Endothelial cell of umbilical vein (primary cell): Measurements from ENCODE around the gene NR2F6.

Experiments used
- EZH2 ChIP-seq: IDR thresholded peaks from 2 replicates; pipeline ENCODE4 v1.6.1; 2012; ENCODE audit warnings: borderline replicate concordance, low read depth, mild to moderate bottlenecking, moderate library complexity, low read length, inconsistent platforms; ENCODE audit not compliant: severe bottlenecking
- POLR2A ChIP-seq: IDR thresholded peaks from 2 replicates; pipeline ENCODE4 v1.6.1; 2012; ENCODE audit warnings: low read depth, mild to moderate bottlenecking, control low read depth, low read length
- TF ChIP-seq, protein P1 (sequence below): IDR thresholded peaks from 2 replicates; pipeline ENCODE4 v1.6.1; 2011; ENCODE audit not compliant: insufficient read depth, insufficient read length
- TF ChIP-seq, protein P2 (sequence below), 2 donors: IDR thresholded peaks; 1 replicate in 1 of 2; 2 replicates in 1 of 2; pipeline ENCODE4 v1.5.1; 2011; ENCODE audit warnings: low read length in 2 of 2, mild to moderate bottlenecking in 2 of 2, moderate library complexity in 2 of 2, control low read depth in 1 of 2, inconsistent platforms in 1 of 2, low read depth in 1 of 2; ENCODE audit not compliant: insufficient read depth in 1 of 2; ENCODE audit errors: extremely low read depth in 1 of 2

DNA sequence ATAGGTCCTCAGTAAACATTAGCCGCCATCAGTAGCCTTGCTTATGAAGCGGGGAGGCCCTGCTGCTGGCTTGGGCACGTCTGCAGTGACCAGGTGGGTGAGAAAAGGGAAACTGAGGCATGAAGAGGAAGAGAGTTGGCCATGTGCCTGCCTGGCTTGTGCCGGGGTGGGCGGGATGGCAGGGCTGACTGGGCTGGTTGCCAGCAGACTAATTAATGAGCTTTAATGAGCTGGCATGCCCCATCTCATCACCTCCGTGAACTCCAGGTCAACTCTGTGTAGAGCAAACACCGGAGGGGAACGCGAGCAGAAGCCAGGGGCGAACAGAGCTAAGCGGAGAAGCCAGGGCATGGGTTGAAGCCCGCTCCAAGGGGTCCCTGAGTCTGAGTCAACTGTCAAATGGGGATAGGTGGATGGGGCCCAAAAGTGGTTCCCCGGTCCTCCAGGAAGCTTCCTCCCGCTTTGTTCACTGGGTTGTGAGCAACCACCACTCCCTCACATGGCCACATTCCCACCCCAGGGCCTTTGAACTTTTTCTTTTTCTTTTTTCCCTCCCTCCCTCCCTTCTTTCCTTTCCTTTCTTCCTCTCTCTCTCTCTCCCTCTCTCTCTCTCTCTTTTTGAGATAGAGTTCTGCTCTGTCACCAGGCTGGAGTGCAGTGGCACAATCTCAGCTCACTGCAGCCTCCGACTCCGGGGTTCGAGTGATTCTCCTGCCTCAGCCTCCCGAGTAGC lies 8.7 kb downstream of the NR2F6 start:
- TF ChIP-seq, protein P1, sequence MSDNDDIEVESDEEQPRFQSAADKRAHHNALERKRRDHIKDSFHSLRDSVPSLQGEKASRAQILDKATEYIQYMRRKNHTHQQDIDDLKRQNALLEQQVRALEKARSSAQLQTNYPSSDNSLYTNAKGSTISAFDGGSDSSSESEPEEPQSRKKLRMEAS = no peak
- TF ChIP-seq, protein P2, sequence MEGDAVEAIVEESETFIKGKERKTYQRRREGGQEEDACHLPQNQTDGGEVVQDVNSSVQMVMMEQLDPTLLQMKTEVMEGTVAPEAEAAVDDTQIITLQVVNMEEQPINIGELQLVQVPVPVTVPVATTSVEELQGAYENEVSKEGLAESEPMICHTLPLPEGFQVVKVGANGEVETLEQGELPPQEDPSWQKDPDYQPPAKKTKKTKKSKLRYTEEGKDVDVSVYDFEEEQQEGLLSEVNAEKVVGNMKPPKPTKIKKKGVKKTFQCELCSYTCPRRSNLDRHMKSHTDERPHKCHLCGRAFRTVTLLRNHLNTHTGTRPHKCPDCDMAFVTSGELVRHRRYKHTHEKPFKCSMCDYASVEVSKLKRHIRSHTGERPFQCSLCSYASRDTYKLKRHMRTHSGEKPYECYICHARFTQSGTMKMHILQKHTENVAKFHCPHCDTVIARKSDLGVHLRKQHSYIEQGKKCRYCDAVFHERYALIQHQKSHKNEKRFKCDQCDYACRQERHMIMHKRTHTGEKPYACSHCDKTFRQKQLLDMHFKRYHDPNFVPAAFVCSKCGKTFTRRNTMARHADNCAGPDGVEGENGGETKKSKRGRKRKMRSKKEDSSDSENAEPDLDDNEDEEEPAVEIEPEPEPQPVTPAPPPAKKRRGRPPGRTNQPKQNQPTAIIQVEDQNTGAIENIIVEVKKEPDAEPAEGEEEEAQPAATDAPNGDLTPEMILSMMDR (IDR thresholded peaks at IDR 0.05; ENCODE audit: extremely low read depth in 1 of 2, insufficient read depth in 1 of 2, low read depth in 1 of 2, low read length in 2 of 2) = no peak
- TF ChIP-seq EZH2 = no peak
- TF ChIP-seq POLR2A = no peak
